PC-9 (cell line): ENCODE results near the gene CC2D2A. TPM values are rescaled to one million over a fixed set of nuclear protein-coding genes. Genes with fewer than 3 reads are reported as not detected.

ENCODE experiments used
- BruUV-seq: library from RNA; stranded (reverse); fragments of 400-500 nt; replicated peaks from 2 replicates; lab custom pipeline; 2021; lab: Mats Ljungman, UMichigan
- CTCF ChIA-PET: fragments of 300-600 bp; sonication (Branson Sonifier 250); formaldehyde crosslinking; loops from one replicate; lab custom pipeline; 2022; ENCODE audit warnings: antibody characterized with exemption; lab: Charles Lee
- POLR2A ChIA-PET: fragments of 300-600 bp; sonication (Branson Sonifier 250); formaldehyde crosslinking; loops from one replicate; lab custom pipeline; 2022; ENCODE audit warnings: antibody characterized with exemption; ENCODE audit not compliant: unreplicated experiment; lab: Charles Lee
- DNase-seq, 2 experiments: peaks; one replicate each; pipeline versions ENCODE4 v3.0.0 to v3.0.0-alpha.2; 2015 to 2022; ENCODE audit warnings: mixed read lengths in 1 of 2
- H2AFZ ChIP-seq: fragments of 200-600 bp; sonication (generic); 2 replicates; pipeline ENCODE4 v1.8.1; 2017; ENCODE audit warnings: antibody characterized with exemption
- H3F3A ChIP-seq: fragments of 200-600 bp; sonication (generic); 2 replicates; pipeline ENCODE4 v1.8.1; 2017; ENCODE audit warnings: antibody characterized with exemption, mild to moderate bottlenecking, low read depth; ENCODE audit not compliant: insufficient read depth
- H3K27ac ChIP-seq: fragments of 200-600 bp; sonication (generic); 2 replicates; pipeline ENCODE4 v1.6.1; 2016; ENCODE audit warnings: mixed run types
- H3K27me3 ChIP-seq: fragments of 200-600 bp; sonication (generic); 2 replicates; pipeline ENCODE4 v1.6.1; 2016; ENCODE audit warnings: low read depth, mixed run types; ENCODE audit not compliant: insufficient read depth
- H3K36me3 ChIP-seq: fragments of 200-600 bp; sonication (generic); 2 replicates; pipeline ENCODE4 v1.6.1; 2016; ENCODE audit warnings: low read depth, mixed run types
- H3K4me1 ChIP-seq: fragments of 200-600 bp; sonication (generic); replicated peaks from 2 replicates; pipeline ENCODE4 v1.6.1; 2016; ENCODE audit warnings: mixed run types; ENCODE audit not compliant: insufficient read depth
- H3K4me2 ChIP-seq: fragments of 200-600 bp; sonication (generic); 2 replicates; pipeline ENCODE4 v1.6.1; 2017; ENCODE audit warnings: mixed run types
- H3K4me3 ChIP-seq: fragments of 200-600 bp; sonication (generic); 2 replicates; pipeline ENCODE4 v1.6.1; 2016; ENCODE audit warnings: mixed run types
- H3K79me2 ChIP-seq: fragments of 200-600 bp; sonication (generic); 2 replicates; pipeline ENCODE4 v1.6.1; 2017; ENCODE audit warnings: low read depth, mixed run types
- H3K9me2 ChIP-seq: fragments of 200-600 bp; sonication (generic); 2 replicates; pipeline ENCODE4 v1.8.1; 2017; ENCODE audit warnings: mild to moderate bottlenecking; ENCODE audit not compliant: insufficient read depth
- H3K9me3 ChIP-seq: fragments of 200-600 bp; sonication (generic); 2 replicates; pipeline ENCODE4 v1.8.1; 2016; ENCODE audit warnings: low read depth; ENCODE audit not compliant: insufficient read depth
- H4K20me1 ChIP-seq: fragments of 200-600 bp; sonication (generic); 2 replicates; pipeline ENCODE4 v1.8.1; 2017; ENCODE audit not compliant: insufficient read depth
- CTCF ChIP-seq: fragments of 200-600 bp; sonication (generic); conservative IDR thresholded peaks from 2 replicates; pipeline ENCODE4 v1.6.1; 2017; ENCODE audit warnings: mixed run types, antibody characterized with exemption, mild to moderate bottlenecking, moderate library complexity
- EZH2 ChIP-seq: fragments of 200-600 bp; sonication (generic); IDR thresholded peaks from 2 replicates; pipeline ENCODE4 v1.8.0; 2017; ENCODE audit warnings: antibody characterized with exemption, low read depth
- intact Hi-C: fragments of 100-400 bp; cut with micrococcal nuclease; formaldehyde crosslinking; loops from one replicate; pipeline ENCODE4 v1.10.0; 2022; ENCODE audit not compliant: unreplicated experiment
- total RNA-seq: library from RNA; stranded (reverse); gene quantifications from 2 replicates; pipeline ENCODE4 v1.2.3, GENCODE V29; 2021

CC2D2A gene
- total RNA-seq, 1 experiment from 2014 or later, result 6.9 TPM

- H3K9me3 ChIP-seq, result no peaks in the 10 kb centered on the region
- TF ChIP-seq CTCF (no peak), EZH2 (no peak)
- H2AFZ ChIP-seq, result no peak overlapping the region
- DNase-seq, result no peak
- no peaks in the 10 kb centered on the region for H3K36me3 ChIP-seq
- H3K4me2 ChIP-seq, result no peak overlapping the region
- H3K9me2 ChIP-seq, result no peaks in the 10 kb centered on the region
- H3K4me3 ChIP-seq, result no peak overlapping the region
- no peaks in the 10 kb centered on the region for H3K4me1 ChIP-seq
- no peaks in the 10 kb centered on the region for H3F3A ChIP-seq
- no peaks in the 10 kb centered on the region for H4K20me1 ChIP-seq
- H3K27me3 ChIP-seq, result no peaks in the 10 kb centered on the region
- no peaks in the 10 kb centered on the region for H3K79me2 ChIP-seq
- CTCF ChIA-PET, result no interaction called here
- no TSS peak for BruUV-seq
- POLR2A ChIA-PET, result no interaction called here
- intact Hi-C loops, result loop anchor here (2.0 kb wide), 1 partner anchor 43 kb away; no protein-coding TSS in a partner anchor
- H3K27ac ChIP-seq, result no peak overlapping the region
These were observed 25.4 kb upstream of the CC2D2A start for GRCh38 chr4:15444276-15444675.

- no peaks in the 10 kb centered on the region for H3K36me3 ChIP-seq
- no peak overlapping the region for H3K4me3 ChIP-seq
- H3K9me2 ChIP-seq, result no peaks in the 10 kb centered on the region
- peak; percentile 15 to 43 for DNase-seq
- H3F3A ChIP-seq, result no peaks in the 10 kb centered on the region
- CTCF ChIA-PET, result no interaction called here
- no peak overlapping the region for H3K27ac ChIP-seq
- no peaks in the 10 kb centered on the region for H3K9me3 ChIP-seq
- no peak overlapping the region; the same call in 1 of the 2 replicates for H3K4me2 ChIP-seq
- TF ChIP-seq CTCF (no peak), EZH2 (no peak)
- no peaks in the 10 kb centered on the region for H3K79me2 ChIP-seq
- H3K27me3 ChIP-seq, result no peaks in the 10 kb centered on the region
- intact Hi-C loops, result loop anchor here (2.0 kb wide), 1 partner anchor 44 kb away; no protein-coding TSS in a partner anchor
- BruUV-seq, result no TSS peak
- H3K4me1 ChIP-seq, result no peaks in the 10 kb centered on the region
- POLR2A ChIA-PET, result no interaction called here
- H2AFZ ChIP-seq, result no peak overlapping the region
- no peaks in the 10 kb centered on the region for H4K20me1 ChIP-seq
These were observed 24.7 kb upstream of the CC2D2A start for GRCh38 chr4:15444879-15445547.

GRCh38 chr4:15451181-15451865 is 18.4 kb upstream of the CC2D2A start:
- no TSS peak for BruUV-seq
- no peaks in the 10 kb centered on the region for H3K9me2 ChIP-seq
- peaks cover 16% of the 10 kb centered on the region; the same call in 1 of the 2 replicates for H3F3A ChIP-seq
- H3K27me3 ChIP-seq, result no peaks in the 10 kb centered on the region
- H4K20me1 ChIP-seq, result no peaks in the 10 kb centered on the region
- H3K79me2 ChIP-seq, result no peaks in the 10 kb centered on the region
- no peak for DNase-seq
- no peaks in the 10 kb centered on the region for H3K36me3 ChIP-seq
- TF ChIP-seq EZH2, result no peak
- no peak for TF ChIP-seq CTCF
- H3K4me1 ChIP-seq, result peaks cover 12% of the 10 kb centered on the region; the same call in 1 of the 2 replicates
- CTCF ChIA-PET, result no interaction called here
- POLR2A ChIA-PET, result no interaction called here
- no peaks in the 10 kb centered on the region for H3K9me3 ChIP-seq
- H3K4me2 ChIP-seq, result peak overlapping the region; percentile 23; the same call in 1 of the 2 replicates
- H2AFZ ChIP-seq, result no peak overlapping the region
- no peak overlapping the region for H3K4me3 ChIP-seq
- intact Hi-C loops, result loop anchor here (10.0 kb wide), 1 partner anchor 447 kb away; the partner anchor contains the start of gene CPEB2
- no peak overlapping the region for H3K27ac ChIP-seq
